OCI-LY1 (cell line): Measurements from ENCODE around the gene KRT2.

ENCODE experiments used
- H2AFZ ChIP-seq: fragments of 200-600 bp; sonication (generic), shearing (Covaris generic); 2 replicates; pipeline ENCODE4 v1.6.0; 2014; ENCODE audit warnings: antibody characterized with exemption, mild to moderate bottlenecking, low read length
- H3F3A ChIP-seq: fragments of 200-600 bp; sonication (generic), shearing (Covaris generic); 2 replicates; pipeline ENCODE4 v1.6.0; 2014; ENCODE audit warnings: mild to moderate bottlenecking, antibody characterized with exemption, low read length, moderate library complexity; ENCODE audit not compliant: insufficient read depth
- H3K27ac ChIP-seq: fragments of 200-600 bp; sonication (generic); 2 replicates; pipeline ENCODE4 v1.5.1; 2014; ENCODE audit warnings: low read length, mixed run types, mild to moderate bottlenecking, low read depth; ENCODE audit not compliant: poor library complexity, severe bottlenecking
- H3K27me3 ChIP-seq: fragments of 200-600 bp; sonication (generic); 2 replicates; pipeline ENCODE4 v1.6.0; 2014; ENCODE audit warnings: antibody characterized with exemption, mild to moderate bottlenecking, low read length, moderate library complexity; ENCODE audit not compliant: insufficient read depth
- H3K36me3 ChIP-seq: fragments of 200-600 bp; sonication (generic); 2 replicates; pipeline ENCODE4 v1.6.1; 2014; ENCODE audit warnings: mild to moderate bottlenecking, antibody characterized with exemption, low read length, moderate library complexity, mixed read lengths; ENCODE audit not compliant: insufficient read depth
- H3K4me1 ChIP-seq: fragments of 200-600 bp; sonication (generic); 2 replicates; pipeline ENCODE4 v1.5.1; 2014; ENCODE audit warnings: mild to moderate bottlenecking, low read length, moderate library complexity; ENCODE audit not compliant: insufficient read depth, severe bottlenecking
- H3K4me2 ChIP-seq: fragments of 200-600 bp; sonication (generic), shearing (Covaris generic); 2 replicates; pipeline ENCODE4 v1.6.1; 2014; ENCODE audit warnings: low read length
- H3K4me3 ChIP-seq: fragments of 200-600 bp; sonication (generic); 2 replicates; pipeline ENCODE4 v1.5.1; 2014; ENCODE audit warnings: low read length, low read depth, mild to moderate bottlenecking, mixed read lengths; ENCODE audit not compliant: poor library complexity, severe bottlenecking
- H3K79me2 ChIP-seq: fragments of 200-600 bp; shearing (Covaris generic); 2 replicates; pipeline ENCODE4 v1.6.1; 2016; ENCODE audit warnings: mixed run types, low read length, mixed read lengths; ENCODE audit not compliant: insufficient read depth
- H3K9ac ChIP-seq: fragments of 200-600 bp; sonication (generic), shearing (Covaris generic); 2 replicates; pipeline ENCODE4 v1.6.1; 2014; ENCODE audit warnings: mild to moderate bottlenecking, low read length, mixed read lengths
- H3K9me2 ChIP-seq: fragments of 200-600 bp; sonication (generic), shearing (Covaris generic); 2 replicates; pipeline ENCODE4 v1.6.1; 2014; ENCODE audit warnings: low read depth, mild to moderate bottlenecking, low read length, mixed read lengths
- H3K9me3 ChIP-seq: fragments of 200-600 bp; shearing (Covaris generic); 2 replicates; pipeline ENCODE4 v1.6.1; 2014; ENCODE audit warnings: low read length, mixed read lengths
- H4K20me1 ChIP-seq: fragments of 200-600 bp; sonication (generic), shearing (Covaris generic); 2 replicates; pipeline ENCODE4 v1.6.0; 2016; ENCODE audit warnings: mild to moderate bottlenecking, low read length; ENCODE audit not compliant: insufficient read depth
- CTCF ChIP-seq: fragments of 200-600 bp; sonication (generic), shearing (Covaris generic); IDR thresholded peaks from 2 replicates; pipeline ENCODE4 v1.5.1; 2017; ENCODE audit warnings: mild to moderate bottlenecking, antibody characterized with exemption, low read length, moderate library complexity, mixed read lengths
- EZH2 ChIP-seq: fragments of 200-600 bp; sonication (generic), shearing (Covaris generic); IDR thresholded peaks from 2 replicates; pipeline ENCODE4 v1.8.0; 2017; ENCODE audit warnings: borderline replicate concordance, mixed run types, mild to moderate bottlenecking, antibody characterized with exemption, low read length, moderate library complexity, mixed read lengths

KRT2 gene

GRCh38 chr12:52614381-52615207 is 37.4 kb downstream of the KRT2 start:
- no peaks in the 10 kb centered on the region for H3K79me2 ChIP-seq
- no peaks in the 10 kb centered on the region for H3F3A ChIP-seq
- TF ChIP-seq EZH2: no peak
- no peak for TF ChIP-seq CTCF
- H3K9ac ChIP-seq: no peak overlapping the region
- no peak overlapping the region for H3K4me3 ChIP-seq
- no peaks in the 10 kb centered on the region for H4K20me1 ChIP-seq
- H3K9me2 ChIP-seq: no peaks in the 10 kb centered on the region
- H3K36me3 ChIP-seq: no peaks in the 10 kb centered on the region
- H2AFZ ChIP-seq: no peak overlapping the region
- H3K4me1 ChIP-seq: no peaks in the 10 kb centered on the region
- H3K4me2 ChIP-seq: no peak overlapping the region
- no peaks in the 10 kb centered on the region for H3K27me3 ChIP-seq
- H3K27ac ChIP-seq: no peak overlapping the region
- no peaks in the 10 kb centered on the region for H3K9me3 ChIP-seq

GRCh38 chr12:52613384-52614030 is 38.5 kb downstream of the KRT2 start:
- Histone ChIP-seq H3K4me1 (no peaks in the 10 kb centered on the region), H3K9ac (no peak overlapping the region), H2AFZ (no peak overlapping the region), H3K4me2 (no peak overlapping the region), H3K9me2 (no peaks in the 10 kb centered on the region), H3K79me2 (no peaks in the 10 kb centered on the region), H3K27me3 (peaks cover 4% of the 10 kb centered on the region; the same call in 1 of the 2 replicates), H3K27ac (no peak overlapping the region), H3K4me3 (no peak overlapping the region), H3F3A (no peaks in the 10 kb centered on the region), H3K36me3 (no peaks in the 10 kb centered on the region), H4K20me1 (no peaks in the 10 kb centered on the region), H3K9me3 (no peaks in the 10 kb centered on the region)
- no peak for TF ChIP-seq EZH2
- TF ChIP-seq CTCF: no peak

- Histone ChIP-seq H3F3A (no peaks in the 10 kb centered on the region), H3K4me2 (no peak overlapping the region), H3K79me2 (no peaks in the 10 kb centered on the region), H3K9me3 (no peaks in the 10 kb centered on the region), H3K27ac (no peak overlapping the region), H2AFZ (no peak overlapping the region), H3K4me3 (no peak overlapping the region), H3K9me2 (no peaks in the 10 kb centered on the region), H3K36me3 (no peaks in the 10 kb centered on the region), H3K4me1 (no peaks in the 10 kb centered on the region), H3K9ac (no peak overlapping the region), H4K20me1 (no peaks in the 10 kb centered on the region), H3K27me3 (peaks cover 4% of the 10 kb centered on the region; the same call in 1 of the 2 replicates)
- TF ChIP-seq CTCF: no peak
- TF ChIP-seq EZH2: no peak
Observed at GRCh38 chr12:52612431-52613383, 39.3 kb downstream of the KRT2 start.
